ENCODE measurements around the gene FABP1.

The FABP1 gene

GRCh38 chr2:88133875-88134274, 6.0 kb upstream of the FABP1 start:
- Histone ChIP-seq H3K9me3 (ENCODE audit: control insufficient read depth, insufficient read depth, low read depth, low read length) (no peaks in the 10 kb centered on the region), H3K36me3 (ENCODE audit: control insufficient read depth in 2 of 2, insufficient read depth in 1 of 2, low read length in 2 of 2) (no peaks in the 10 kb centered on the region), H3K4me3 (ENCODE audit: low read depth, low read length) (no peak overlapping the region), H3K27ac (ENCODE audit: extremely low read depth, low read depth, low read length) (no peak overlapping the region), H3K4me1 (ENCODE audit: control insufficient read depth, insufficient read depth, low read length) (peaks cover 2% of the 10 kb centered on the region; the same call in 1 of the 2 replicates)
- POLR2A ChIA-PET: no interaction called here
- CTCF ChIA-PET: no interaction called here
- TF ChIP-seq ZNF214 (tag by site-specific recombination; IDR thresholded peaks at IDR 0.05; ENCODE audit: borderline replicate concordance) (no peak), SP7 (tag by site-specific recombination; IDR thresholded peaks at IDR 0.05) (no peak), ZNF146 (tag by site-specific recombination; IDR thresholded peaks at IDR 0.05) (no peak), ZNF555 (tag by site-specific recombination; conservative IDR thresholded peaks at IDR 0.05) (no peak)

- Histone ChIP-seq H3K27ac (ENCODE audit: extremely low read depth, low read depth, low read length) (no peak overlapping the region), H3K4me1 (ENCODE audit: control insufficient read depth, insufficient read depth, low read length) (peaks cover 2% of the 10 kb centered on the region; the same call in 1 of the 2 replicates), H3K36me3 (ENCODE audit: control insufficient read depth in 2 of 2, insufficient read depth in 1 of 2, low read length in 2 of 2) (no peaks in the 10 kb centered on the region), H3K4me3 (ENCODE audit: low read depth, low read length) (no peak overlapping the region), H3K9me3 (ENCODE audit: control insufficient read depth, insufficient read depth, low read depth, low read length) (no peaks in the 10 kb centered on the region)
- TF ChIP-seq SP2 (tag by site-specific recombination; IDR thresholded peaks at IDR 0.05): no peak
- TF ChIP-seq ZNF621 (tag by site-specific recombination; IDR thresholded peaks at IDR 0.05): no peak
- no peak for TF ChIP-seq WT1 (tag by site-specific recombination; IDR thresholded peaks at IDR 0.05)
- no peak for TF ChIP-seq ZNF701 (tag by site-specific recombination; IDR thresholded peaks at IDR 0.05)
- TF ChIP-seq ZNF624 (tag by site-specific recombination; IDR thresholded peaks at IDR 0.05): no peak
- no peak for TF ChIP-seq ZNF341 (tag by site-specific recombination; IDR thresholded peaks at IDR 0.05; ENCODE audit: low read depth)
- no peak for TF ChIP-seq ZBTB1 (tag by site-specific recombination; IDR thresholded peaks at IDR 0.05)
- TF ChIP-seq ZNF777 (tag by site-specific recombination; IDR thresholded peaks at IDR 0.05; ENCODE audit: borderline replicate concordance): no peak
- no peak for TF ChIP-seq ZNF785 (tag by site-specific recombination; IDR thresholded peaks at IDR 0.05)
- no peak for TF ChIP-seq OVOL3 (tag by site-specific recombination; IDR thresholded peaks at IDR 0.05)
- TF ChIP-seq ZNF354C (tag by site-specific recombination; IDR thresholded peaks at IDR 0.05; ENCODE audit: borderline replicate concordance, low read depth): no peak
- TF ChIP-seq ZNF37A (tag by site-specific recombination; IDR thresholded peaks at IDR 0.05): no peak
- no peak for TF ChIP-seq ZNF2 (tag by site-specific recombination; IDR thresholded peaks at IDR 0.05)
- no peak for TF ChIP-seq ZNF513 (tag by site-specific recombination; IDR thresholded peaks at IDR 0.05)
- TF ChIP-seq ZBTB48 (tag by site-specific recombination; IDR thresholded peaks at IDR 0.05): no peak
- no peak for TF ChIP-seq OSR2 (tag by site-specific recombination; IDR thresholded peaks at IDR 0.05)
- TF ChIP-seq, protein P1, sequence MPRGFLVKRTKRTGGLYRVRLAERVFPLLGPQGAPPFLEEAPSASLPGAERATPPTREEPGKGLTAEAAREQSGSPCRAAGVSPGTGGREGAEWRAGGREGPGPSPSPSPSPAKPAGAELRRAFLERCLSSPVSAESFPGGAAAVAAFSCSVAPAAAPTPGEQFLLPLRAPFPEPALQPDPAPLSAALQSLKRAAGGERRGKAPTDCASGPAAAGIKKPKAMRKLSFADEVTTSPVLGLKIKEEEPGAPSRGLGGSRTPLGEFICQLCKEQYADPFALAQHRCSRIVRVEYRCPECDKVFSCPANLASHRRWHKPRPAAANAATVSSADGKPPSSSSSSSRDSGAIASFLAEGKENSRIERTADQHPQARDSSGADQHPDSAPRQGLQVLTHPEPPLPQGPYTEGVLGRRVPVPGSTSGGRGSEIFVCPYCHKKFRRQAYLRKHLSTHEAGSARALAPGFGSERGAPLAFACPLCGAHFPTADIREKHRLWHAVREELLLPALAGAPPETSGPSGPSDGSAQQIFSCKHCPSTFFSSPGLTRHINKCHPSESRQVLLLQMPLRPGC (tag by site-specific recombination; IDR thresholded peaks at IDR 0.05): no peak
- ChIA-PET POLR2A (no interaction called here), CTCF (interaction anchor here (2.4 kb wide), 1 partner anchor 71 kb away, joined by 13 read pairs; no protein-coding TSS in a partner anchor)
Measured at GRCh38 chr2:88131999-88132368, 4.1 kb upstream of the FABP1 start.
